K562 (cell line): ENCODE measurements around the gene KLK2. TPM values are rescaled to one million over a fixed set of nuclear protein-coding genes. Genes with fewer than 3 reads are reported as not detected.
A peak's percentile ranks its signal among the peaks of the same experiment; 100 is the strongest.

ENCODE experiments used
- CTBP1 ChIP-seq: fragments of 450-650 bp; IDR thresholded peaks from 2 replicates; pipeline ENCODE4 v1.6.1; 2016; ENCODE audit warnings: borderline replicate concordance
- ELF4 ChIP-seq: fragments of 450-650 bp; formaldehyde crosslinking; IDR thresholded peaks from 2 replicates; pipeline ENCODE4 v1.4.0; 2022; ENCODE audit warnings: missing genetic modification characterization
- FOXK2 ChIP-seq, 2 experiments: fragments of 450-650 bp; IDR thresholded peaks in 1 of 2; conservative IDR thresholded peaks in 1 of 2; 2 replicates each; pipeline ENCODE4 v1.6.1; 2016; ENCODE audit warnings: low read depth in 2 of 2, mild to moderate bottlenecking in 1 of 2
- LEF1 ChIP-seq: fragments of 450-650 bp; IDR thresholded peaks from 2 replicates; pipeline ENCODE4 v1.6.1; 2016; ENCODE audit warnings: mild to moderate bottlenecking
- MGA ChIP-seq: fragments of 450-650 bp; IDR thresholded peaks from 2 replicates; pipeline ENCODE4 v1.6.1; 2016; ENCODE audit warnings: mild to moderate bottlenecking, moderate library complexity
- NRF1 ChIP-seq, 2 experiments: fragments of 450-650 bp; IDR thresholded peaks in 1 of 2; conservative IDR thresholded peaks in 1 of 2; 2 replicates each; pipeline ENCODE4 v1.6.1; 2014; ENCODE audit warnings: mild to moderate bottlenecking in 2 of 2
- POLR3G ChIP-seq: IDR thresholded peaks from 2 replicates; pipeline ENCODE4 v1.6.1; 2011; ENCODE audit not compliant: insufficient read length, insufficient replicate concordance; ENCODE audit errors: extremely low read depth
- STAT5A ChIP-seq: IDR thresholded peaks from 2 replicates; pipeline ENCODE4 v1.6.1; 2012; ENCODE audit warnings: low read length, inconsistent platforms, borderline replicate concordance
- TOE1 ChIP-seq, 2 experiments: fragments of 450-650 bp in 1 of 2; sonication (generic) in 1 of 2; formaldehyde crosslinking in 1 of 2; IDR thresholded peaks; 2 replicates each; pipeline versions ENCODE4 v1.7.1 to v1.8.0; 2016 to 2022; ENCODE audit warnings: borderline replicate concordance in 2 of 2, mild to moderate bottlenecking in 2 of 2, antibody characterized with exemption in 1 of 2, inconsistent platforms in 1 of 2, low read depth in 1 of 2, missing genetic modification reagents in 1 of 2, moderate library complexity in 1 of 2
- ZFP36 ChIP-seq: fragments of 150-350 bp; IDR thresholded peaks from 2 replicates; pipeline ENCODE4 v1.6.1; 2018; ENCODE audit warnings: low read length, low read depth; ENCODE audit not compliant: partially characterized antibody
- polyA plus RNA-seq, 8 experiments: library from polyadenylated mRNA; depleted of rRNA in 4 of 8; stranded (reverse) in 5 of 8; unstranded in 3 of 8; fragments of >200 nt; fragmentation: Nextera tagmentation in 2 of 8; fragmentation: Illumina TruSeq in 1 of 8; extraction: Ambion mirVana in 2 of 8; extraction: Trizol in 1 of 8; gene quantifications; 2 replicates each; pipeline versions ENCODE4 v1.2.1 to v1.2.3, GENCODE V29; 2011 to 2014; ENCODE audit warnings: inconsistent platforms in 1 of 8, missing spikeins in 1 of 8
- total RNA-seq, 7 experiments: library from RNA; depleted of rRNA in 6 of 7; stranded (reverse); fragments of >200 nt in 6 of 7; fragmentation: Illumina TruSeq in 2 of 7; extraction: Trizol in 2 of 7; gene quantifications; 2 replicates each; pipeline versions ENCODE4 v1.2.1 to v1.2.3, GENCODE V29; 2011 to 2021; ENCODE audit warnings: low replicate concordance in 1 of 7
- TF ChIP-seq, protein P1 (sequence below): sonication (generic); formaldehyde crosslinking; IDR thresholded peaks from 2 replicates; pipeline ENCODE4 v1.8.0; 2022; ENCODE audit warnings: missing genetic modification reagents, mild to moderate bottlenecking, moderate library complexity, borderline replicate concordance
- TF ChIP-seq, protein P2 (sequence below): sonication (generic); formaldehyde crosslinking; IDR thresholded peaks from 2 replicates; pipeline ENCODE4 v1.8.0; 2022; ENCODE audit warnings: mild to moderate bottlenecking, missing genetic modification reagents
- TF ChIP-seq, protein P3 (sequence below): sonication (generic); formaldehyde crosslinking; IDR thresholded peaks from 2 replicates; pipeline ENCODE4 v1.9.0; 2022; ENCODE audit warnings: mild to moderate bottlenecking, missing genetic modification reagents

Gene KLK2
- total and polyA plus RNA-seq, 9 of the 15 experiments (the other 6 are each of a cell fraction or from before 2014, with no cell fraction given), result 0.11 to 0.47 (median 0.23) TPM; not detected in 1

GRCh38 chr19:50896591-50897190 is 23.5 kb downstream of the KLK2 start (continued):
- TF ChIP-seq, protein P1, sequence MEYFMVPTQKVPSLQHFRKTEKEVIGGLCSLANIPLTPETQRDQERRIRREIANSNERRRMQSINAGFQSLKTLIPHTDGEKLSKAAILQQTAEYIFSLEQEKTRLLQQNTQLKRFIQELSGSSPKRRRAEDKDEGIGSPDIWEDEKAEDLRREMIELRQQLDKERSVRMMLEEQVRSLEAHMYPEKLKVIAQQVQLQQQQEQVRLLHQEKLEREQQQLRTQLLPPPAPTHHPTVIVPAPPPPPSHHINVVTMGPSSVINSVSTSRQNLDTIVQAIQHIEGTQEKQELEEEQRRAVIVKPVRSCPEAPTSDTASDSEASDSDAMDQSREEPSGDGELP (CRISPR knock-in tag), result peak; percentile 87
- TF ChIP-seq ZFP36 (no peak), MGA (peak; percentile 76), TOE1 (IDR thresholded peaks at IDR 0.05; ENCODE audit: borderline replicate concordance) (peak; percentile 90; the same call in 1 of the 2 replicates), TOE1 (CRISPR knock-in tag; IDR thresholded peaks at IDR 0.05; ENCODE audit: borderline replicate concordance, low read depth) (no peak), POLR3G (no peak), LEF1 (peak; percentile 70; the same call in 1 of the 2 replicates), ELF4 (0 out of 2 replicates have a peak, but pooled peaks have one; percentile 41), CTBP1 (peak; percentile 47; the same call in 1 of the 2 replicates), STAT5A (no peak), NRF1 (conservative IDR thresholded peaks at IDR 0.05 in 1 of 2, IDR thresholded peaks at IDR 0.05 in 1 of 2) (peak; percentile 51 to 62), FOXK2 (conservative IDR thresholded peaks at IDR 0.05 in 1 of 2, IDR thresholded peaks at IDR 0.05 in 1 of 2; ENCODE audit: low read depth in 2 of 2) (peak; percentile 57 to 67; a peak in 3 of 4 replicates)
- TF ChIP-seq, protein P2, sequence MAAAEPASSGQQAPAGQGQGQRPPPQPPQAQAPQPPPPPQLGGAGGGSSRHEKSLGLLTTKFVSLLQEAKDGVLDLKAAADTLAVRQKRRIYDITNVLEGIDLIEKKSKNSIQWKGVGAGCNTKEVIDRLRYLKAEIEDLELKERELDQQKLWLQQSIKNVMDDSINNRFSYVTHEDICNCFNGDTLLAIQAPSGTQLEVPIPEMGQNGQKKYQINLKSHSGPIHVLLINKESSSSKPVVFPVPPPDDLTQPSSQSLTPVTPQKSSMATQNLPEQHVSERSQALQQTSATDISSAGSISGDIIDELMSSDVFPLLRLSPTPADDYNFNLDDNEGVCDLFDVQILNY, result 0 out of 2 replicates have a peak, but pooled peaks have one; percentile 43
- TF ChIP-seq, protein P3, sequence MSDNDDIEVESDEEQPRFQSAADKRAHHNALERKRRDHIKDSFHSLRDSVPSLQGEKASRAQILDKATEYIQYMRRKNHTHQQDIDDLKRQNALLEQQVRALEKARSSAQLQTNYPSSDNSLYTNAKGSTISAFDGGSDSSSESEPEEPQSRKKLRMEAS (CRISPR knock-in tag), result peak; percentile 71
